ENCODE data around the gene CITED4. TPM values are rescaled to one million over a fixed set of nuclear protein-coding genes. Genes with fewer than 3 reads are reported as not detected.

Gene CITED4
- polyA plus RNA-seq, 1 donor from 2014 or later, result 2.6 TPM

GRCh38 chr1:40858856-40859416 is 3.2 kb downstream of the CITED4 start:
- peaks cover 19% of the 10 kb centered on the region for H3K27me3 ChIP-seq (ENCODE audit: insufficient read depth, low read depth, low read length)
- H3K9ac ChIP-seq (ENCODE audit: low read length), result no peak overlapping the region
- no peak for TF ChIP-seq EP300 (conservative IDR thresholded peaks at IDR 0.05; ENCODE audit: poor library complexity, severe bottlenecking)
- TF ChIP-seq TAF1 (IDR thresholded peaks at IDR 0.05; ENCODE audit: low read depth), result no peak
- TF ChIP-seq SMC3 (conservative IDR thresholded peaks at IDR 0.05; ENCODE audit: poor library complexity), result no peak
- TF ChIP-seq RAD21 (conservative IDR thresholded peaks at IDR 0.05), result no peak
- TF ChIP-seq CTCF (IDR thresholded peaks at IDR 0.05; ENCODE audit: poor library complexity, severe bottlenecking), result no peak
- no peak for TF ChIP-seq POLR2AphosphoS5 (IDR thresholded peaks at IDR 0.05)
- no peak for TF ChIP-seq REST (IDR thresholded peaks at IDR 0.05; ENCODE audit: borderline replicate concordance)
- no peak for TF ChIP-seq EZH2 (IDR thresholded peaks at IDR 0.05; ENCODE audit: borderline replicate concordance, insufficient read depth, low read length, poor library complexity, severe bottlenecking)
- no peak for TF ChIP-seq MXI1 (conservative IDR thresholded peaks at IDR 0.05; ENCODE audit: poor library complexity, severe bottlenecking)
- H3K36me3 ChIP-seq (ENCODE audit: insufficient read depth, low read length), result no peaks in the 10 kb centered on the region
- H3F3A ChIP-seq (ENCODE audit: insufficient read depth, low read length, poor library complexity, severe bottlenecking), result no peaks in the 10 kb centered on the region
- no peak overlapping the region for H3K4me2 ChIP-seq (ENCODE audit: low read length)
- H2AFZ ChIP-seq (ENCODE audit: low read depth, low read length), result no peak overlapping the region
- no peak overlapping the region for H3K27ac ChIP-seq (ENCODE audit: low read length)
- H3K79me2 ChIP-seq (replicated peaks; ENCODE audit: insufficient read depth, low read length), result no peaks in the 10 kb centered on the region
- no peak overlapping the region for H3K4me3 ChIP-seq (ENCODE audit: low read length)
- no peaks in the 10 kb centered on the region for H3K9me2 ChIP-seq (ENCODE audit: insufficient read depth, low read length)
- H4K20me1 ChIP-seq (ENCODE audit: insufficient read depth), result no peaks in the 10 kb centered on the region
- no peaks in the 10 kb centered on the region for H3K9me3 ChIP-seq (ENCODE audit: low read length)

- Histone ChIP-seq H3K9ac (ENCODE audit: low read length) (no peak overlapping the region), H4K20me1 (ENCODE audit: insufficient read depth) (no peaks in the 10 kb centered on the region), H3K9me2 (ENCODE audit: insufficient read depth, low read length) (no peaks in the 10 kb centered on the region), H3K4me3 (ENCODE audit: low read length) (no peak overlapping the region), H3K79me2 (replicated peaks; ENCODE audit: insufficient read depth, low read length) (no peaks in the 10 kb centered on the region), H3K4me2 (ENCODE audit: low read length) (no peak overlapping the region), H3K27ac (ENCODE audit: low read length) (no peak overlapping the region), H2AFZ (ENCODE audit: low read depth, low read length) (no peak overlapping the region), H3F3A (ENCODE audit: insufficient read depth, low read length, poor library complexity, severe bottlenecking) (no peaks in the 10 kb centered on the region), H3K36me3 (ENCODE audit: insufficient read depth, low read length) (no peaks in the 10 kb centered on the region), H3K27me3 (ENCODE audit: insufficient read depth, low read depth, low read length) (peaks cover 19% of the 10 kb centered on the region), H3K9me3 (ENCODE audit: low read length) (no peaks in the 10 kb centered on the region)
- no peak for TF ChIP-seq TAF1 (IDR thresholded peaks at IDR 0.05; ENCODE audit: low read depth)
- TF ChIP-seq POLR2AphosphoS5 (IDR thresholded peaks at IDR 0.05), result no peak
- TF ChIP-seq REST (IDR thresholded peaks at IDR 0.05; ENCODE audit: borderline replicate concordance), result no peak
- no peak for TF ChIP-seq EP300 (conservative IDR thresholded peaks at IDR 0.05; ENCODE audit: poor library complexity, severe bottlenecking)
- no peak for TF ChIP-seq SMC3 (conservative IDR thresholded peaks at IDR 0.05; ENCODE audit: poor library complexity)
- TF ChIP-seq EZH2 (IDR thresholded peaks at IDR 0.05; ENCODE audit: borderline replicate concordance, insufficient read depth, low read length, poor library complexity, severe bottlenecking), result no peak
- TF ChIP-seq CTCF (IDR thresholded peaks at IDR 0.05; ENCODE audit: poor library complexity, severe bottlenecking), result no peak
- no peak for TF ChIP-seq MXI1 (conservative IDR thresholded peaks at IDR 0.05; ENCODE audit: poor library complexity, severe bottlenecking)
- TF ChIP-seq RAD21 (conservative IDR thresholded peaks at IDR 0.05), result no peak
Observed at GRCh38 chr1:40857737-40858136, 4.4 kb downstream of the CITED4 start.
